HepG2 (cell line): Measurements from ENCODE around the gene TULP3. TPM values are rescaled to one million over a fixed set of nuclear protein-coding genes. Genes with fewer than 3 reads are reported as not detected.

Source experiments
- ARID5B ChIP-seq: IDR thresholded peaks from 2 replicates; pipeline ENCODE4 v1.4.0; 2020; ENCODE audit warnings: mild to moderate bottlenecking, missing genetic modification reagents
- DRAP1 ChIP-seq: IDR thresholded peaks from 2 replicates; pipeline ENCODE4 v1.6.1; 2016; ENCODE audit warnings: missing genetic modification reagents, missing compliant biosample characterization
- ELF1 ChIP-seq: sonication (generic); formaldehyde crosslinking; IDR thresholded peaks from 2 replicates; pipeline ENCODE4 v1.4.0; 2020; ENCODE audit warnings: missing genetic modification reagents
- HMGXB3 ChIP-seq: sonication (generic); formaldehyde crosslinking; IDR thresholded peaks from 2 replicates; pipeline ENCODE4 v1.4.0; 2020; ENCODE audit warnings: missing genetic modification reagents, borderline replicate concordance
- MAF1 ChIP-seq: sonication (generic); formaldehyde crosslinking; IDR thresholded peaks from 2 replicates; pipeline ENCODE4 v1.5.0; 2020; ENCODE audit warnings: missing genetic modification reagents, borderline replicate concordance
- NR2F6 ChIP-seq, 2 experiments: IDR thresholded peaks; 2 replicates each; pipeline ENCODE4 v1.6.1; 2016; ENCODE audit warnings: antibody characterized with exemption in 1 of 2, mild to moderate bottlenecking in 1 of 2
- SIN3B ChIP-seq: fragments of 150-350 bp; IDR thresholded peaks from 2 replicates; pipeline ENCODE4 v1.6.1; 2014; ENCODE audit warnings: low read length
- ZNF30 ChIP-seq: sonication (generic); formaldehyde crosslinking; IDR thresholded peaks from 2 replicates; pipeline ENCODE4 v1.5.0; 2020; ENCODE audit warnings: mild to moderate bottlenecking, missing genetic modification reagents
- ZNF318 ChIP-seq: sonication (generic); formaldehyde crosslinking; IDR thresholded peaks from 2 replicates; pipeline ENCODE4 v1.4.0; 2020; ENCODE audit warnings: mild to moderate bottlenecking, missing genetic modification reagents
- ZNF788 ChIP-seq: sonication (generic); formaldehyde crosslinking; IDR thresholded peaks from 2 replicates; pipeline ENCODE4 v1.5.0; 2020; ENCODE audit warnings: mild to moderate bottlenecking, missing genetic modification reagents, borderline replicate concordance
- polyA plus RNA-seq, 8 experiments: library from polyadenylated mRNA; depleted of rRNA in 3 of 8; stranded (reverse) in 7 of 8; unstranded in 1 of 8; fragments of >200 nt; fragmentation: Illumina TruSeq in 4 of 8; extraction: Trizol in 4 of 8; gene quantifications; 2 replicates each; pipeline versions ENCODE4 v1.2.1 to v1.2.3, GENCODE V29; 2011 to 2016; ENCODE audit warnings: low read depth in 4 of 8, missing spikeins in 1 of 8, mixed read lengths in 1 of 8; ENCODE audit not compliant: insufficient read depth in 1 of 8
- total RNA-seq, 5 experiments: library from RNA; depleted of rRNA; stranded (reverse); fragments of >200 nt; fragmentation: Illumina TruSeq; extraction: Trizol; gene quantifications; 2 replicates each; pipeline ENCODE4 v1.2.3, GENCODE V29; 2016; ENCODE audit warnings: low read depth in 1 of 5

Gene TULP3
- total and polyA plus RNA-seq, 2 of the 13 experiments (the other 11 are each of a cell fraction or from before 2014, with no cell fraction given), result 11.2 to 13.2 TPM

- TF ChIP-seq MAF1 (no peak), DRAP1 (CRISPR knock-in tag) (0 out of 2 replicates have a peak, but pooled peaks have one; percentile 21), ZNF318 (CRISPR knock-in tag) (no peak), ZNF788 (CRISPR knock-in tag) (no peak), ZNF30 (CRISPR knock-in tag) (0 out of 2 replicates have a peak, but pooled peaks have one; percentile 65), NR2F6 (IDR thresholded peaks at IDR 0.05) (no peak), NR2F6 (CRISPR knock-in tag; IDR thresholded peaks at IDR 0.05) (no peak), ARID5B (no peak), HMGXB3 (no peak), SIN3B (no peak), ELF1 (CRISPR knock-in tag) (no peak)
These were observed 69.8 kb downstream of the TULP3 start (continued) for GRCh38 chr12:2960390-2960956.
